ENCODE measurements around the gene RBM23.
"Not testable (repeated sequence)": the region's sequence is repeated elsewhere in the genome, so short reads cannot be mapped to it uniquely, and the experiment has no call there.

RBM23 gene

DNA sequence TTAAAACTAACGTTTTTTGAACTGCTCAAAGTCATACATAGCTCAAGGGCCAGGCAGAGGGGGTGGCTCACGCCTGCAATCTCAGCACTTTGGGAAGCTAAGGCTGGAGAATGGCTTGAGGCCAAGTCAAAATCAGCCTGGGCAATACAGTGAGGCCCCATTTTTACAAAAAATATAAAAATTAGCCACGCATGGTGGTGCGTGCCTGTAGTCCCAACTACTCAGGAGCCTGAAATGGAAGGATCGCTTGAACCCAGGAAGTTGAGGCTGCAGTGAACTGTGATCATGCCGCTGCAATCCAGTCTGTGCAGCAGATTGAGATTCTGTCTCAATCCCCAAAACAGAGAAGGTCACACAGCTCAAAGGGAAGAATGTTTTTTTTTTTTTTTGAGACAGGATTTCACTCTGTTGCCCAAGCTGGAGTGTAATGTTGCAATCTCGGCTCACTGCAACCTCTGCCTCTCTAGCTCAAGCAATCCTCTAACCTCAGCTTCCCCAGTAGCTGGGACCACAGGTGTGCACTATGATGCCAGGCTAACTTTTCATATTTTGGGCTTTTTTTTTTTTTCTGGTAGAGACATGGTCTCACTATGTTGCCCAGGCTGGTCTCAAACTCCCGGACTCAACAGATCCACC, 2.9 kb downstream of the RBM23 start:
- DNase-seq: no peak

DNA sequence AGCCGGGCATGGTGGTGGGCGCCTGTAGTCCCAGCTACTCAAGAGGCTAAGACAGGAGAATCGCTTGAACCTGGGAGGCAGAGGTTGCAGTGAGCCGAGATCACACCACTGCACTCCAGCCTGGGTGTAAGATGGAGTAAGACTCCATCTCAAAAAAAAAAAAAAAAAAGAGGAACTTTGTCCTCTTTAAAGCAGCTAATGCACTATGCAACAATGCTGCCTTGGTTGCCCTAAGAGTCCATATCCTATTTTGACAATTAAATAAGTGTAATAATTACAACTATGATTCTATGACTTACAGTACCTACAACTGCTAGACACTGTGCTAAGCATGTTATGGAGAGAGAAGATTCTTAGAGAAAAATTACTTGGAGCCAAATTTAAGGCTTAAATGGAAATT, 4.1 kb downstream of the RBM23 start:
- DNase-seq: not testable (repeated sequence)

DNA sequence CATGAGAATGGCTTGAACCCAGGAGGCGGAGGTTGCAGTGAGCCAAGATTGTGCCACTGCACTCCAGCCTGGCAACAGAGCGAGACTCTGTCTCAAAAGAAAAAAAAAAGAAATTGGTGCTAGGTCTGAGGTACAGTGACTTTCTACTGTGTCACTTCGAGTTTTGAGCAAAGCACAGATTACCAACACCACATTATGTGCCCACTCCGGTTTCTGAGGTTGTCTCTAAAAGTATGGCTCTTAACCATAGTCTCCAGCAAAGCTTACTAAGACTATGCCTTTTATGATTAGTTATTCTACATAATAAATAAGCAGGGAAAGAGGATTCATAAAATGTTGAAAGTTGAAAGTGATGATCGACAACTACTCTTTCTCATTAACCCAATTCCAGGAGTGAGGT, 8.0 kb downstream of the RBM23 start:
- DNase-seq: no peak

DNA sequence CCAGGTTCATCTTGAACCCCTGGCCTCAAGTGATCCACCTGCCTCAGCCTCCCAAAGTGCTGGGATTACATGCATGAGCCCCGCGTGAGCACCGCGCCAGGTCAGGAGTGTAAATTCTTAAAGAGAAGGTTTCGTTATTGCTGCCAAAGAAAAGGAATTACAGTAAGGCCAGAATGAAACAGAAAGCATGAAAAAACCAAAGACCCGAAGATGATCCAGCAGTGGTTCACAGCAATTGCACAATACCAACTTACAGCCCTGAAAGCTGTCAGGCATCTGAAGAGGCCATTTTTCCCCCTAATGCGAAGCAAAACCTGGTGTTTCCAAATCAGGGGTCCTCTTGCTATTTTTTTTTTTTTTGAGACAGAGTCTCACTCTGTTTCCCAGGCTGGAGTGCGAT, 10.3 kb downstream of the RBM23 start:
- no peak for DNase-seq

DNA sequence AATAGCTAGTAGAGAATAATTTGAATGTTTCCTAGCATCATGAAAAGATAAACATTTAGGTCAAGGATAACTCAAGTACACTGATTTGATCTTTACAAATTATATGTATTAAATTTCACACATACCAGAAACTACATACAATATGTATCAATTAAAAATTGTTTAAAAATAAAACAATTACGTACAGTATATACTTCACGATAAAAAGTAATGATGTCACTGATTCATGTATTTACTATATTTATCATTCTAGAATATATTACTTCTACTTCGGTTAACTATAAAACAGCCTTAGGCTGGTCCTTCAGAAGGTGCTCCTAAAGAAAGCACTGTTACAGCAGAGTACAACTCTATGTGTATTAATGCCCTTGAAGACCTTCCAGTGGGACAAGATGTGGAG, 11.5 kb downstream of the RBM23 start:
- no peak for DNase-seq

DNA sequence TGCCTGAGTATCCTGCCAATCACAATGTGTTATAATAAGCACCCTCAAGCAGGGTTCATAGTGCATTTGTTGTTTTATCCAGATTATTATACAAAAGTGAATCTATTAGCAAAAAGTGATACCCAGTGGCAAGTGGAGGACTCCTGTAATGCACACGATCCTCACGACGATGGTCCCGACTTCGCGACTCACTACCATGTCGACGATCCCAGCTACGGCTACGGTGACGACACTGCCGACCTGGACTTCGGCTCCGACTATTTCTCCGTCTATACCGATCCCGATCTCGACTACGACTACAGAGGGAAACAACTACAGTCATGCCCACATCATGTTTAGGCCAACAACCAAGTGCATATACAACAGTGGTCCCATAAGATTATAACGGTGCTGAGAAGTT, 12.9 kb downstream of the RBM23 start:
- no peak for DNase-seq

DNA sequence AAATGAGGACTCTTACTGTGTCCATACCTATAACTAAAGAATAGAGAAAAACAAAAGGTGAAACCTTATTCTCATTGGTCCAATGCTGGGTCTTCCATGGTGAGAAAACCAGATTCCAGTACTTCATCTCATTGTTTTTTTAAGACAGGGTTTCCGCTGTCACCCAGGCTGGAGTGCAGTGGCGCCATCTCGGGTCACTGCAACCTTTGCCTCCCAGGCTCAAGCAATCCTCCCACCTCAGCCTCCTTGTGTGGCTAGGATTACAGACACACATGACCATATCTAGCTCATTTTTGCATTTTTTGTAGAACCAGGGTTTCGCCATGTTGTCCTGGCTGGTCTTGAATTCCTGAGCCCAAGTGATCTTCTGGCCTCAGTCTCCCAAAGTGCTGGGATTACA, 13.3 kb downstream of the RBM23 start:
- DNase-seq: no peak

DNA sequence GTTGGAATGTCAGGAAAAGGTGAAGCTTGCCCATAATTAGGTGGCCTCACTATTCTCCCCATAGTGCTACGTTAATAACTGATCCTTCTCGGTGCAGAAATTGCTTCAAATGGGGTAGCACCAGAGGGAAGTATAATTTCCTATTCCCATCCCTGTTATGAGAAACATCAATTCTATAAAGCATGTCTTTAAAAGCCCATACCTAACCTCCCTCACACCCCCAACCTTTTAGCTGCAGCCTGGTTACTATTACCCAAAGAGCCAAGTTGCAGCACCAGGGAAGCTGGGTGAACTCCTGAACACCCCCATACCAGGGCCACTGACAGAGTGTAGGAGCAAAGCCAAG, 15.2 kb downstream of the RBM23 start:
- no peak for DNase-seq

DNA sequence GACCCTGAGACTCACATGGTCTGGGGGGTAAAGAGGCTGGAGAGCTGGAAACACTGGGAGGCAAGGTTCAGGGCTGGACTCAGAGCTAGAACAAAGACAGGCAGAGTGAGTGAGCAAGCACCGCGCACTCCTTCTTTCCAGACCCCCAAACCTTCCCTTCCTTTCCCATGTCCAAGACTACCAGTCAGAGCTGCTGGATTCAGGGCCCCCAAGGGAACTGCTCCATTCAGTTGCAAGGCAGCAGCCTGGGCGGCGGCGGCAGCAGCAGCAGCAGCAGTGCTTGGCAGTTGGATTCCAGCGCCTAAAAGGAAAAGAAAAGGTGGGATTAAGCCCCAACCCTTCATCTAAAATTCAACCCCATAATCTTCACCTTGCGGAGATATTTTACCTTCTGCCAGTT, 17.1 kb downstream of the RBM23 start:
- DNase-seq: no peak

DNA sequence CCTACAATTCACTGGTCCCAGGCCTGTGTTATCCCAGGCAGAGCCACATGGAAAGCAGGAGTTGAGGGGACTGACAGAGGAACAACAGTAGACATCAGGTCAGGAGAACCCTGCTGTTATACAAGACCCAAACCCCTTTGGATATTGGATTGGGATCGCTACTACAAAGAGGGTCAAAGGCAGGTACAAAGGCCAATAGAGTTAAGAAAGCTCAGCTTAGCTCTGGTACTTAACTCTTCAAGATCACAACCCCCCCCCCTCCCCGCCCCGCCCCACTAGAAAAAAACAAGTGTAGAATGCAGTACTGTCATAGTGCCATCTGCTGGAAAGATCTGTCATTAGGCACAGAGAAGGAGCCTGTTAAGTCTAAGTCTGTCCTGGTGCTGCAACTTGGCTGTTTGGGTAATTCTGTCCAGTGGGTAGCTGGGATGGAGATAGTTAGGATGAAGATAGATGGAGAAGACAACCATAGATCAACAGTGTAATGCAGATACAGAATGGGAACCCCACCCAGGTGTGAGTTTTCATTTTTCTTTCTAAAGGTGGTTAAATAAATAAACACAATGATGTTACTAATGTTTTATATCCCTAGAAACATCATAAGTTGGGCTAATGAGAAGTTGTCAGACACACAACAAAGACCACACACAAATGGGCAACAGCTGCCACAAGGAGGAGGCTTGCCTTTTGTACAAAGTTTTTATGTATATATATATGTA, 18.7 kb downstream of the RBM23 start:
- peak; percentile 49 for DNase-seq

DNA sequence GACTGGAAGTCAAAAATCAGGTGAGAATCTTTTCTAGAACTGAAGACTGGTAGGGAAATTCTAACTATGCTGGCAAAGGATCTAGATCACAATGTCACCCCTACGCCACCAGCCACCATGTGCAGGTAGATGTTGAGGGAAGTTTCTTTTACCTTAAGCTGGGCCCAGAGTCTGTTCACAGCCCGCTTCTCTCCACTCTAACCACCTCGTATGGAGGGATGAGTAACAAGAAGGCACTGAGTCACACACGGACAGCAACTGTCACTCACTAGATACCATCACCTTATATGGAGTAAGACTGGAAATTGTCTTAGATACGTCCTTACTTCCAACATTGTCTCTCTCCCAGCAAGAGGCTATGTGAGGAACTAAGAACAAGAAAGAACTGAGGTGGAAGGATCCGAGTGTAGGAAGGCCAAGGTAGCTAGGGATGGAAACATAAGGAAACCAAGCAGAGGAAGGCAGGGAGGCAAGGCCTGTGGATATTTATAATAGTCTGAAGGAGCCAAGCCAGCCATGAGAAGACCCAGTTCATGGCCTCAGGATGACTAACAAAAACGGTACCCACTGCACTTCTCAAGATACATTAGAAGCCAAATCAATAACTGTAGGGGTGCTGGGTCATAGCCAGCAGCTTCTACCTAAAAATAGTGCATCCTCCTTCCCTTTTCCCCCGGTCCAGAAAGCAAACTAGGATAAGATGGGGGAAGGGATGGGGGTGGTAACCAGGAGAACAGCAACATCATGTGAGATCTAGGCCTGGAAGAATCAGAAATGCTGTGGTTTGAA, 20.5 kb downstream of the RBM23 start:
- no peak for DNase-seq

DNA sequence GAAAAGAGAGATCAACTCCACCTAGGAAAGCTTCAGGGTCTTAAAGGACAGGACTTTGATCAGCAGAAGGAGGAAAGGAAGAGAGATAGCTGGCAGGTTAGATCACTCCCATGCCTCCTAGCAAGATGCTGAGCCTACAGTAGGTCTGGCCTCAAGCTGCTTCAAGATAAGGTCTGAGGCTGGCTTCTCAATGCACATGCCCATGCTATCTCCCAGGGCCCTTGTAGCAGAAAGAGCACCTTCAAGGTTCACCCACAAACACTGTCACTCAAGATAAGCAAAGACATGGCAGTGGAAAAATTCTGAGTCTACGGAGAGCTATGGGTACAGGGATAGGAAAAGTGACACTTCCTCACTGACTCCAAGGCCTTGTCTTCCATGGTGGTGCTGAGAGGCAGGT, 21.6 kb downstream of the RBM23 start:
- no peak for DNase-seq

DNA sequence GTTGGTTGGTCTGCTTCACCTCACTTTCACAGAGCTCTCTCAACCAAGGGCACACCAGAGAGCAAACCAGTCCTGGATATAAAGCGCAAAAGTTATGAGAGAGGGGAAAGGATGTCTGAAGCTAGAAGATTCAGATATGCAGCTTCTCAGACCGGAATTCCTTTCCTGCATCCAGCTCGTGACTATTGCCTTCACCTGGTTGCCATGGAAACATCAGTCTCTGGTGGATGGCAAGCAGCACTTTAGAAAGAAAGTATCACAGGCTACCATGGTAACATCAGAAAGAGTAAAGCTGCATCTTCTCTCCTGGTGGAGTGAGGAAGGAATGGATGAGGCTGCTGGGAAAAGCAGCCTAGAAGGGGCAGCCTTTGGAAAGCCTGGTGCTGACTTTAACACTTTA, 22.2 kb downstream of the RBM23 start:
- DNase-seq: no peak

DNA sequence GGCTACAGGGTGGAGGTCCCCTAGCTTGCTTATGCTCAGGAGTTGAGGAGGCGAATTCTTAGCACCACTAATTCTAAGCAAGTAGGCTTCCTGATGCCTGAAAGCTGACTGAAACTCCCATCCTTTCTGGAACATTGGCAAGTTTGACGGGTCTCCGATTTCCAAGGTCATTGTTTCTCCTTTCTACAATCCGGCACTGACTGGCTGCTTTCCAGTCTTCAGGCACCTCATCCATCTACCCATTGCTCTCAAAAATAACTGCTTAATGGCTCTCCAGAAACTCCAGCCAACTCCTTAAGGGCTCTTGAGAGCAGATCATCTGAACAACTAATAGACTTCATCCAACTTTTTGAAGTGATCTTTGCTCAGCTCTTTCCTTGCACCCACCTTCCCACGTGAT, 22.6 kb downstream of the RBM23 start:
- no peak for DNase-seq

DNA sequence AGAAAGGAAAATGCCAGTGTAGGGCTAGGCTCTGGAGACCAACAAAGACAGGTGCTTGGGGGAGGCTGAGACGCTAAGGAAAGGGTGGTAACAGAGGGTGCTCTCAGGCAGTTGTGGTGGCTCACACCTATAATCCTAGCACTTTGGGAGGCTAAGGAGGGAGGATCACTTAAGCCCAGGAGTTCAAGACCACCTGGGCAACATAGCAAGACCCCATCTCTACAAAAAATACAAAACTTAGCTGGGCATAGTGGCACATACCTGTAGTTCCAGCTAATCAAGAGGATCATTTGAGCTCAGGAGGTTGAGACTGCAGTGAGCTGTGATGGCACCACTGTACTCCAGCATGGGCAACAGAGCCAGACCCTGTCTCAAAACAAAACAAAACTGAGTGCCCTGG, 23.5 kb downstream of the RBM23 start:
- no peak for DNase-seq

DNA sequence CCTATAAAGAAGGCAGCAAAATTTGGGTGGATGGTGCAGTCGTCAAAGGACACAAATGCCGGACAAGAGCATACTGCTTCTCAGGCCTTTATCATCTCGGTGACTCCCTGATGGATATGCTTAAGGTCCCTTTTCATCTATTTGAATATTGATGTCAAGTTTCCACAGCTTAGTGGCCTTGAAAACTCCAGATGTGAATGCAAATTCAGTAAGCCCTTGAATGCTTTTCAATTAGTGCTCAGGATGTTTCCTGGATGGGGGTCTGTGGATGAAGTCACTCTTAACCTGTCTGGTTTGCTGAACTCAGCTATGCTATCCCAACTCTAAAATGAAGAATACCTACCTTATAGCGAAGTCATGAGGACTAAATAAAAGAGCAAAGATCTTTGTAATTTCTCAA, 25.2 kb downstream of the RBM23 start:
- no peak for DNase-seq

DNA sequence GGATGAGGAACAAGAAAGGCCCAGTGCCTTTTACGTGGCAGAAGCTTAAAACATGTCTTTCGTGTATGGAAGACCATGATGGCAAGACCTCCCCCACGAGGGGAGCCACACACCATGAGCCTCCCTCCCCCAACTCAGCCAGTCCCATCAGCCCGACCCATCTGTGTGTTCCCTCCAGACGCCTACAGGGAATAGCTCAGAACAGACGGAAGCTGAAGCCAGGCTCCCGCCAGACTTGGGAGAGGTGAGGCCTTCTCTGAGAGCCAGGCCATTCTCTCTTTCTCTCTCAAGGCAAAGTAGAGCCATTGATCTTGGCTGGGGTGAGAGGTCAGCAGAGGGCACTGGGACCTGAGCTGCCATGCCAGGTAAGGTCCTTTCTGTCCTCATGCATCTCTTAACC, 26.5 kb downstream of the RBM23 start:
- no peak for DNase-seq

DNA sequence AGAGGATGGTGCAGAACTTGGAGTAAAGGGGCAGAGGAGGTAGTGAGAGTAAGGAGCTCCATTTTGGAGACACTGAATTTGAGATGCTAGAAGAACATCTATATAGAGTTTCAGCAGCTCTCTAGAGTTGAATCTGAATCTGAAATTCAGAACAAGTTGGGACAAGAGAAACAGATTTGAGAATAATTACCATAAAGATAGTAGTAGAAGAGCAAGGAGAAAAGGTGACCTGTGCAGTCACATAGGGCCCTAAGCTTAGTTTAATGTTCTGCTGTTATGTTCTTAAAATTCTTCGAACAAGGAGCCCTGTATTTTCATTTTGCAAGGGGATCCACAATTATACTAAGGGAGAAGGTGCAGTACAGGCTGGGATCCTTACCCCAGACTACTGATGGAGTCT, 28.5 kb downstream of the RBM23 start:
- no peak for DNase-seq

DNA sequence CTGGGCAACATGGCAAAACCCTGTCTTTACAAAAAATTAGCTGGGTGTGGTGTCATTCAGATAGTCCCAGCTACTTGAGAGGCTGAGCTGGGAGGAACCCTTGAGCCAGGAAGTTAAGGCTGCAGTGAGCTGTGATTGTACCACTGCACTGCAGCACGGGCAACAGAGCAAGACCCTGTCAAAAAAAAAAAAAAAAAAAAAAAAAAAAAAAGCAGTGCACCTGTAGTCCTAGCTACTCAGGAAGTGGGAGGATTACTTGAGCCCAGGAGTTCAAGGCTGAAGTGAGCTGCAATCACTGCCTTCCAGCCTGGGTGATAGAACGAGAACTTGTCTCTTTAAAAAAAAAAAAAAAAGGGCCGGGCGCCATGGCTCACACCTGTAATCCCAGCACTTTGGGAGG, 30.3 kb downstream of the RBM23 start:
- DNase-seq: no peak

DNA sequence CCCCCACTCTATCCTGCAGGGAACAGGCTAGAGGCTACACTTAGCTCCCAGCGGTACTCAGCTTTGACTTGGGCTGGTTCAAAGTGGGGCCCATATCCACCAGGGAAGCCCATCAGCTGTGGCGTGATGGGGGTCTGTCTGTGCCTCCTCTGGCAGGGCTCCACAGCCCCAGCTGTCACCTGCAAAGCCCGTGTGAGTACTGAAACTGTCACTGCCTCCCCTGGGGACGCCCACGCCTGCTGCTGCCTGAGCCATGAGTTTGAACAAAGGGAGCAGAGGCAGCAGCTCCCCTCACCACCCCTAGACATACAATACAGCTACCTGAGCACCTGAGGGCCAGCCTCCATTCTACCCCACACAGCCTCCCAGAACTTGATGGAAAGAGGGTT, 31.0 kb downstream of the RBM23 start:
- DNase-seq: no peak

DNA sequence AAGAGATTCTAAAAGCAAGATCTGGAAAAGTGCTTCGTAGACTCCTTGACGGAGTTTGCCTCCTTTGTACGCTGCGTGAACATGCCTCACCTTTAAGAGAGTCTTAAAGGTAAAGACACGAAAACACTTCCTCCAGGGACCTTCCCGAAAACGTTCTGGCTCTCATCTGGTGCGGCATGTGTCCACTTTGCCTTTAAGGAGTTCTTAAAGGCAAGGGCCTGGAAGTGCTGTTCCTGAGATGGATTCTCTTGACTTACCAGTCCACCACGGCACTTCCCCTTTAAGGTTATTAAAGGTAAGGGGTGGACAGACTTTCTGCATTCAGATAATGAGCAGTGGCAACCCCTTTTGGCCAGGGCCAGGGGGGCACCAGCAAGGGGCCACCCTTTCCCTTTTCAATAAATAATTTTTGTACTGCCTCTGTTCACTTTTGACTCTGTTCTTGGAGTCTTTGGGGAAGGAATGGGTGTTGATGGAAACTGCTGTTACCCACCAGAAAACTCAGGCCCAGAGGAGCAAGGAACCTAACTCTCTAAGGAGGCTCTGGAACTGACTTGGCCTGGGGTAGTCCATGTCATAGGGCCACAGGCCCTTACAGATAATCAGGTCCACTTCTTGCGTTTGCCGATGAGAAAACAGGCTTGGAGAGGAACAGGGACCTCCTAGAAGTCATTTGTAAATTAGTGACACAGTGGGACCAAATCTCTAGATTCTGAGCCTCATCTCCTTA, 31.5 kb downstream of the RBM23 start:
- peak; percentile 86 for DNase-seq

DNA sequence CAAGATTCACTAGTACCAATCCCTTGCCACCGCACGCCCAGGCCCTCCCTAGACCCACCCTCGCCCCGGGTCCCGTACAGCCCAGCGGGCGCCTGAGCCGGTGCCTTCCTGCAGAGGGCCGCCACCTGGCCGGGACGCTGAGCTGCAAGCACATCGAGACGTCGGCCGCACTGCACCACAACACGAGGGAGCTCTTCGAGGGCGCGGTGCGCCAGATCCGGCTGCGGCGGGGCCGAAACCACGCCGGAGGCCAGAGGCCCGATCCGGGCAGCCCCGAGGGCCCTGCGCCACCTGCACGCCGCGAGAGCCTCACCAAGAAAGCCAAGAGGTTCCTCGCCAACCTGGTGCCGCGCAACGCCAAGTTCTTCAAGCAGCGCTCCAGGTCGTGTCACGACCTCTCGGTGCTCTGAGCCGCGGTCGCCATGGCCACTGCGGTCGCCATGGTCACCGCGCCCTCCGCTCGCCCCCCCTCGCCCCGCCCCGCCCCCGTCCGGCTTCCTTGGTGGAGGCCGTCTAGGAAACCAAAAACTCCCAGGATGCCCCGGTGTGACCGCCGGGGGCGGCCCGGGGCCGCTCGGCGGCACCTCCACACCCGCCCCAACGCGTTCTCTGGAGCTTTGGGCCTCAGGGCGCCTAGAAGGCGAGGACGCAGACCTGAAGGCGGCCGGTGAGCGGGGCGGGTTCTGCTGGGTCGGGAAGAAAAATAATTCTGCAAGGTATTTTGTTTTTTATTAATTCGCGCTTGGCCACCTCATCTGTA, 32.3 kb downstream of the RBM23 start:
- DNase-seq: peak; percentile 80

DNA sequence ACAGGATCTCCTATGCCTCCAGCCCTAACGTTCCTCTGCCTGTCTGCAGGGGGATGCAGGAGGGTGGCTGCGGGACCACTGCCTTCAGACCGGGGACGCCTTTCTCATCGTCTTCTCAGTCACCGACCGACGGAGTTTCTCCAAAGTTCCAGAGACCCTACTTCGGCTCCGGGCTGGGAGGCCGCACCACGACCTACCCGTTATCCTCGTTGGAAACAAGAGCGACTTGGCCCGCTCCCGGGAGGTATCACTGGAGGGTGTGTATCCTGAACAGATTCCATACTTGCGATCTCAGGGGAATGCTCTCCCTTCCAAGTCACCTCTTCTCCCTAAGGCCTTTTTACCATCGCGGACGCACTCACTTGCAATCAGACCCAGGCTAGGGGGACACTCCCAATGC, 33.0 kb downstream of the RBM23 start:
- DNase-seq: no peak
